HCT116 (cell line): Measurements from ENCODE around the gene CFAP58.

Experiments used
- CTCF ChIP-seq, 3 experiments: fragments of 200-600 bp in 1 of 3; sonication (generic) in 1 of 3; IDR thresholded peaks in 2 of 3; conservative IDR thresholded peaks in 1 of 3; 2 replicates each; pipeline ENCODE4 v1.5.1; 2012 to 2017; ENCODE audit warnings: low read depth in 2 of 3, low read length in 2 of 3, antibody characterized with exemption in 1 of 3, borderline replicate concordance in 1 of 3, control low read depth in 1 of 3, mild to moderate bottlenecking in 1 of 3, mixed read lengths in 1 of 3, mixed run types in 1 of 3, moderate library complexity in 1 of 3; ENCODE audit not compliant: insufficient read depth in 1 of 3
- EZH2 ChIP-seq: fragments of 200-600 bp; sonication (generic); IDR thresholded peaks from 2 replicates; pipeline ENCODE4 v1.6.1; 2017; ENCODE audit warnings: antibody characterized with exemption, mixed run types
- EZH2phosphoT487 ChIP-seq: fragments of 200-600 bp; IDR thresholded peaks from 2 replicates; pipeline ENCODE4 v1.6.1; 2018; ENCODE audit warnings: antibody characterized with exemption, borderline replicate concordance
- MAX ChIP-seq: IDR thresholded peaks from 2 replicates; pipeline ENCODE4 v1.6.1; 2012
- POLR2A ChIP-seq: IDR thresholded peaks from 2 replicates; pipeline ENCODE4 v1.7.0; 2011; ENCODE audit warnings: borderline replicate concordance; ENCODE audit not compliant: insufficient read depth, insufficient read length; ENCODE audit errors: extremely low read depth
- POLR2AphosphoS5 ChIP-seq: IDR thresholded peaks from 2 replicates; pipeline ENCODE4 v1.6.1; 2011; ENCODE audit warnings: mild to moderate bottlenecking, low read depth, low read length, moderate library complexity
- RAD21 ChIP-seq: IDR thresholded peaks from 2 replicates; pipeline ENCODE4 v1.6.1; 2012; ENCODE audit warnings: low read depth, mild to moderate bottlenecking
- YY1 ChIP-seq: IDR thresholded peaks from 2 replicates; pipeline ENCODE4 v1.6.1; 2011; ENCODE audit warnings: low read length, low read depth, moderate library complexity, mild to moderate bottlenecking; ENCODE audit not compliant: insufficient replicate concordance; ENCODE audit errors: extremely low read depth
- ZNF274 ChIP-seq: fragments of 200-500 bp; sonication (Bioruptor generic); IDR thresholded peaks from 2 replicates; pipeline ENCODE4 v1.6.1; 2014; ENCODE audit warnings: mild to moderate bottlenecking, low read depth, low read length, inconsistent platforms
- TF ChIP-seq, protein P1 (sequence below): IDR thresholded peaks from 2 replicates; pipeline ENCODE4 v1.6.1; 2011; ENCODE audit warnings: mild to moderate bottlenecking, low read length, moderate library complexity; ENCODE audit not compliant: insufficient replicate concordance; ENCODE audit errors: extremely low read depth

GRCh38 chr10:104368381-104368780, 14.7 kb downstream of the CFAP58 start:
- no peak for TF ChIP-seq EZH2
- no peak for TF ChIP-seq CTCF (IDR thresholded peaks at IDR 0.05 in 2 of 3, conservative IDR thresholded peaks at IDR 0.05 in 1 of 3; ENCODE audit: borderline replicate concordance in 1 of 3, insufficient read depth in 1 of 3, low read depth in 2 of 3, low read length in 2 of 3)
- TF ChIP-seq ZNF274 = no peak
- TF ChIP-seq, protein P1, sequence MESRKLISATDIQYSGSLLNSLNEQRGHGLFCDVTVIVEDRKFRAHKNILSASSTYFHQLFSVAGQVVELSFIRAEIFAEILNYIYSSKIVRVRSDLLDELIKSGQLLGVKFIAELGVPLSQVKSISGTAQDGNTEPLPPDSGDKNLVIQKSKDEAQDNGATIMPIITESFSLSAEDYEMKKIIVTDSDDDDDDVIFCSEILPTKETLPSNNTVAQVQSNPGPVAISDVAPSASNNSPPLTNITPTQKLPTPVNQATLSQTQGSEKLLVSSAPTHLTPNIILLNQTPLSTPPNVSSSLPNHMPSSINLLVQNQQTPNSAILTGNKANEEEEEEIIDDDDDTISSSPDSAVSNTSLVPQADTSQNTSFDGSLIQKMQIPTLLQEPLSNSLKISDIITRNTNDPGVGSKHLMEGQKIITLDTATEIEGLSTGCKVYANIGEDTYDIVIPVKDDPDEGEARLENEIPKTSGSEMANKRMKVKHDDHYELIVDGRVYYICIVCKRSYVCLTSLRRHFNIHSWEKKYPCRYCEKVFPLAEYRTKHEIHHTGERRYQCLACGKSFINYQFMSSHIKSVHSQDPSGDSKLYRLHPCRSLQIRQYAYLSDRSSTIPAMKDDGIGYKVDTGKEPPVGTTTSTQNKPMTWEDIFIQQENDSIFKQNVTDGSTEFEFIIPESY = no peak
- no peak for TF ChIP-seq RAD21
- TF ChIP-seq YY1 = no peak
- TF ChIP-seq POLR2AphosphoS5 = no peak
- no peak for TF ChIP-seq EZH2phosphoT487
- no peak for TF ChIP-seq MAX
- TF ChIP-seq POLR2A = no peak
